ENCODE data around the gene CDR2L. TPM values are rescaled to one million over a fixed set of nuclear protein-coding genes. Genes with fewer than 3 reads are reported as not detected.
A peak's percentile ranks its signal among the peaks of the same experiment; 100 is the strongest.

CDR2L gene
- total and polyA plus RNA-seq, 3 experiments from 2014 or later = 0.06 to 1.7 (median 1.5) TPM

- no peak overlapping the region for H3K27ac Mint-ChIP-seq
- peaks cover 3% of the 10 kb centered on the region in 2 donors for H3K27me3 Mint-ChIP-seq
- H3K36me3 Mint-ChIP-seq = no peaks in the 10 kb centered on the region
- Histone ChIP-seq H3K9me3 (ENCODE audit: low read length) (no peaks in the 10 kb centered on the region), H3K4me3 (ENCODE audit: low read length) (no peak overlapping the region), H3K36me3 (ENCODE audit: insufficient read depth, low read length) (no peaks in the 10 kb centered on the region), H3K27ac (ENCODE audit: low read depth, low read length) (no peak overlapping the region), H3K27me3 (ENCODE audit: insufficient read depth, low read length, poor library complexity, severe bottlenecking) (no peaks in the 10 kb centered on the region), H3K4me1 (ENCODE audit: insufficient read depth, low read length) (no peaks in the 10 kb centered on the region)
- H3K4me1 Mint-ChIP-seq = peaks cover 0 to 3% (median 2%) of the 10 kb centered on the region in 3 donors
- no peak overlapping the region for H3K4me3 Mint-ChIP-seq
- DNase-seq = no peak
- H3K9me3 Mint-ChIP-seq = no peaks in the 10 kb centered on the region
- POLR2A ChIA-PET = no interaction called here
- CTCF ChIA-PET = no interaction called here
These were observed 33.3 kb upstream of the CDR2L start for GRCh38 chr17:74954115-74954514.

GRCh38 chr17:74954665-74955421, 32.6 kb upstream of the CDR2L start:
- H3K4me3 ChIP-seq (ENCODE audit: low read length) = no peak overlapping the region
- peaks cover 3 to 5% of the 10 kb centered on the region in 2 donors for H3K27me3 Mint-ChIP-seq
- ChIA-PET POLR2A (no interaction called here), CTCF (interaction anchor here (0.6 to 1.5 kb wide), 2 partner anchors 164 to 584 kb away, joined by 4 read pairs; no protein-coding TSS in a partner anchor)
- H3K9me3 ChIP-seq (ENCODE audit: low read length) = no peaks in the 10 kb centered on the region
- DNase-seq = no peak
- H3K9me3 Mint-ChIP-seq = no peaks in the 10 kb centered on the region
- H3K27ac ChIP-seq (ENCODE audit: low read depth, low read length) = no peak overlapping the region
- H3K36me3 Mint-ChIP-seq = no peaks in the 10 kb centered on the region
- no peaks in the 10 kb centered on the region for H3K27me3 ChIP-seq (ENCODE audit: insufficient read depth, low read length, poor library complexity, severe bottlenecking)
- H3K4me1 Mint-ChIP-seq = peaks cover 0 to 3% (median 2%) of the 10 kb centered on the region in 3 donors
- H3K36me3 ChIP-seq (ENCODE audit: insufficient read depth, low read length) = no peaks in the 10 kb centered on the region
- H3K4me3 Mint-ChIP-seq = peak overlapping the region in 1 of 7 donors; percentile 4
- no peaks in the 10 kb centered on the region for H3K4me1 ChIP-seq (ENCODE audit: insufficient read depth, low read length)
- no peak overlapping the region for H3K27ac Mint-ChIP-seq

- peaks cover 3 to 5% of the 10 kb centered on the region in 2 donors for H3K27me3 Mint-ChIP-seq
- H3K36me3 ChIP-seq (ENCODE audit: insufficient read depth, low read length) = no peaks in the 10 kb centered on the region
These were observed 31.3 kb upstream of the CDR2L start for GRCh38 chr17:74956093-74956492.

GRCh38 chr17:74957935-74958740, 29.3 kb upstream of the CDR2L start:
- Mint-ChIP-seq H3K4me3 (no peak overlapping the region), H3K27ac (no peak overlapping the region), H3K9me3 (no peaks in the 10 kb centered on the region), H3K4me1 (peaks cover 4 to 11% (median 4%) of the 10 kb centered on the region in 3 donors), H3K36me3 (no peaks in the 10 kb centered on the region), H3K27me3 (peaks cover 0 to 5% of the 10 kb centered on the region in 2 donors)
- no peak overlapping the region for H3K4me3 ChIP-seq (ENCODE audit: low read length)
- peak; percentile 56 to 77 (median 70) for DNase-seq
- no peaks in the 10 kb centered on the region for H3K36me3 ChIP-seq (ENCODE audit: insufficient read depth, low read length)
- POLR2A ChIA-PET = no interaction called here
- H3K9me3 ChIP-seq (ENCODE audit: low read length) = no peaks in the 10 kb centered on the region
- no peak overlapping the region for H3K27ac ChIP-seq (ENCODE audit: low read depth, low read length)
- no peaks in the 10 kb centered on the region for H3K27me3 ChIP-seq (ENCODE audit: insufficient read depth, low read length, poor library complexity, severe bottlenecking)
- CTCF ChIA-PET = interaction anchor here (0.8 to 6.1 kb wide), 19 partner anchors 9 to 301 kb away, joined by 3 to 84 read pairs (median 4); partner anchors contain the start of genes HID1, OTOP2 and OTOP3
- H3K4me1 ChIP-seq (ENCODE audit: insufficient read depth, low read length) = no peaks in the 10 kb centered on the region

More at GRCh38 chr17:74956093-74956492, 31.3 kb upstream of the CDR2L start:
- H3K9me3 ChIP-seq (ENCODE audit: low read length) = no peaks in the 10 kb centered on the region
- CTCF ChIA-PET = interaction anchor here (1.0 to 3.9 kb wide), 6 partner anchors 24 to 247 kb away, joined by 3 to 21 read pairs (median 4); partner anchors contain the start of genes NT5C and OTOP2
- no peak for DNase-seq
- POLR2A ChIA-PET = no interaction called here
- H3K4me3 ChIP-seq (ENCODE audit: low read length) = no peak overlapping the region
- H3K9me3 Mint-ChIP-seq = no peaks in the 10 kb centered on the region
- no peak overlapping the region for H3K4me3 Mint-ChIP-seq
- H3K4me1 Mint-ChIP-seq = peaks cover 0 to 7% (median 2%) of the 10 kb centered on the region in 3 donors
- no peak overlapping the region for H3K27ac ChIP-seq (ENCODE audit: low read depth, low read length)
- H3K4me1 ChIP-seq (ENCODE audit: insufficient read depth, low read length) = no peaks in the 10 kb centered on the region
- H3K36me3 Mint-ChIP-seq = no peaks in the 10 kb centered on the region
- H3K27me3 ChIP-seq (ENCODE audit: insufficient read depth, low read length, poor library complexity, severe bottlenecking) = no peaks in the 10 kb centered on the region
- H3K27ac Mint-ChIP-seq = no peak overlapping the region

- Histone ChIP-seq H3K4me3 (ENCODE audit: low read length) (no peak overlapping the region), H3K27ac (ENCODE audit: low read depth, low read length) (no peak overlapping the region), H3K4me1 (ENCODE audit: insufficient read depth, low read length) (no peaks in the 10 kb centered on the region), H3K9me3 (ENCODE audit: low read length) (no peaks in the 10 kb centered on the region), H3K27me3 (ENCODE audit: insufficient read depth, low read length, poor library complexity, severe bottlenecking) (no peaks in the 10 kb centered on the region), H3K36me3 (ENCODE audit: insufficient read depth, low read length) (no peaks in the 10 kb centered on the region)
- H3K9me3 Mint-ChIP-seq = no peaks in the 10 kb centered on the region
- DNase-seq = no peak
- ChIA-PET POLR2A (interaction anchor here (0.6 kb wide), 1 partner anchor 36 kb away, joined by 3 read pairs; no protein-coding TSS in a partner anchor), CTCF (interaction anchor here (1.3 to 6.1 kb wide), 17 partner anchors 13 to 453 kb away, joined by 3 to 84 read pairs (median 11); partner anchors contain the start of genes CDR2L, HID1, MRPL58 and NT5C)
- H3K27ac Mint-ChIP-seq = no peak overlapping the region
- H3K4me3 Mint-ChIP-seq = no peak overlapping the region
- no peaks in the 10 kb centered on the region for H3K36me3 Mint-ChIP-seq
- H3K4me1 Mint-ChIP-seq = peaks cover 4 to 11% (median 4%) of the 10 kb centered on the region in 3 donors
- H3K27me3 Mint-ChIP-seq = peaks cover 0 to 4% of the 10 kb centered on the region in 2 donors
These were observed 27.5 kb upstream of the CDR2L start for GRCh38 chr17:74959826-74960515.

- CTCF ChIA-PET = interaction anchor here (0.7 to 6.1 kb wide), 33 partner anchors 8 to 452 kb away, joined by 3 to 84 read pairs (median 6); partner anchors contain the start of genes CDR2L, HID1, KCTD2 and MRPL58
- Histone ChIP-seq H3K36me3 (ENCODE audit: insufficient read depth, low read length) (no peaks in the 10 kb centered on the region), H3K9me3 (ENCODE audit: low read length) (no peaks in the 10 kb centered on the region), H3K27ac (ENCODE audit: low read depth, low read length) (no peak overlapping the region), H3K4me1 (ENCODE audit: insufficient read depth, low read length) (no peaks in the 10 kb centered on the region), H3K27me3 (ENCODE audit: insufficient read depth, low read length, poor library complexity, severe bottlenecking) (no peaks in the 10 kb centered on the region), H3K4me3 (ENCODE audit: low read length) (no peak overlapping the region)
- POLR2A ChIA-PET = interaction anchor here (0.6 to 1.0 kb wide), 3 partner anchors 8 to 37 kb away, joined by 3 to 6 read pairs (median 3); partner anchors contain the start of gene HID1
- peaks cover 0 to 4% of the 10 kb centered on the region in 2 donors for H3K27me3 Mint-ChIP-seq
- H3K4me1 Mint-ChIP-seq = peaks cover 4 to 11% (median 7%) of the 10 kb centered on the region in 3 donors
- DNase-seq = peak in 4 of 5 donors; percentile 9 to 58 (median 12)
- H3K27ac Mint-ChIP-seq = no peak overlapping the region
- no peaks in the 10 kb centered on the region for H3K36me3 Mint-ChIP-seq
- no peaks in the 10 kb centered on the region for H3K9me3 Mint-ChIP-seq
- no peak overlapping the region for H3K4me3 Mint-ChIP-seq
These were observed 26.7 kb upstream of the CDR2L start for GRCh38 chr17:74960570-74961342.

All from CD8-positive, alpha-beta memory T cell (primary cell).